GM23248 (cell line): ENCODE data around the gene MYH9. TPM values are rescaled to one million over a fixed set of nuclear protein-coding genes. Genes with fewer than 3 reads are reported as not detected.

Source experiments
- DNase-seq: peaks from one replicate; pipeline ENCODE4 v3.0.0-alpha.2; 2015
- H2AFZ ChIP-seq: fragments of 200-600 bp; sonication (generic); 2 replicates; pipeline ENCODE4 v1.6.1; 2016; ENCODE audit warnings: antibody characterized with exemption
- H3F3A ChIP-seq: fragments of 200-600 bp; sonication (generic); 2 replicates; pipeline ENCODE4 v1.6.1; 2016; ENCODE audit warnings: mild to moderate bottlenecking, antibody characterized with exemption, mixed run types; ENCODE audit not compliant: insufficient read depth
- H3K27ac ChIP-seq: fragments of 200-600 bp; sonication (generic); 2 replicates; pipeline ENCODE4 v1.5.1; 2016; ENCODE audit warnings: mild to moderate bottlenecking
- H3K27me3 ChIP-seq: fragments of 200-600 bp; sonication (generic); replicated peaks from 2 replicates; pipeline ENCODE4 v1.6.1; 2016; ENCODE audit warnings: mild to moderate bottlenecking; ENCODE audit not compliant: insufficient read depth
- H3K36me3 ChIP-seq: fragments of 200-600 bp; sonication (generic); 2 replicates; pipeline ENCODE4 v1.6.1; 2016; ENCODE audit warnings: low read depth, mild to moderate bottlenecking
- H3K4me1 ChIP-seq: fragments of 200-600 bp; sonication (generic); 2 replicates; pipeline ENCODE4 v1.6.1; 2016; ENCODE audit warnings: mild to moderate bottlenecking; ENCODE audit not compliant: insufficient read depth
- H3K4me2 ChIP-seq: fragments of 200-600 bp; sonication (generic); one replicate; pipeline ENCODE4 v1.6.1; 2016; ENCODE audit warnings: mild to moderate bottlenecking; ENCODE audit not compliant: unreplicated experiment
- H3K4me3 ChIP-seq: fragments of 200-600 bp; sonication (generic); 2 replicates; pipeline ENCODE4 v1.5.1; 2016; ENCODE audit warnings: mild to moderate bottlenecking
- H3K79me2 ChIP-seq: fragments of 200-600 bp; sonication (generic); 2 replicates; pipeline ENCODE4 v1.6.1; 2016; ENCODE audit warnings: mild to moderate bottlenecking; ENCODE audit not compliant: insufficient read depth
- H3K9ac ChIP-seq: fragments of 200-600 bp; sonication (generic); 2 replicates; pipeline ENCODE4 v1.6.1; 2016; ENCODE audit warnings: mild to moderate bottlenecking
- H3K9me2 ChIP-seq: fragments of 200-600 bp; sonication (generic); 2 replicates; pipeline ENCODE4 v1.6.1; 2016; ENCODE audit warnings: mixed run types, mild to moderate bottlenecking, moderate library complexity; ENCODE audit not compliant: insufficient read depth
- H3K9me3 ChIP-seq: fragments of 200-600 bp; sonication (generic); one replicate; pipeline ENCODE4 v1.6.1; 2017; ENCODE audit warnings: low read depth
- H4K20me1 ChIP-seq: fragments of 200-600 bp; sonication (generic); 2 replicates; pipeline ENCODE4 v1.6.0; 2016; ENCODE audit not compliant: insufficient read depth
- EZH2 ChIP-seq: fragments of 200-600 bp; sonication (generic); IDR thresholded peaks from 2 replicates; pipeline ENCODE4 v1.6.1; 2018; ENCODE audit warnings: antibody characterized with exemption, mild to moderate bottlenecking; ENCODE audit not compliant: insufficient read depth, poor library complexity, severe bottlenecking
- EZH2phosphoT487 ChIP-seq: fragments of 200-600 bp; sonication (generic); IDR thresholded peaks from 2 replicates; pipeline ENCODE4 v1.6.1; 2018; ENCODE audit warnings: antibody characterized with exemption, moderate library complexity, mild to moderate bottlenecking, low read depth; ENCODE audit not compliant: insufficient read depth
- WGBS, 2 experiments: methylation state at CpG; one replicate each; pipeline ENCODE4 v1.1.6; 2015 to 2017; ENCODE audit warnings: low lambda C conversion rate in 2 of 2, low coverage in 1 of 2; ENCODE audit errors: missing lambda C conversion rate in 2 of 2; 5-methylcytosine and 5-hydroxymethylcytosine counted together
- in situ Hi-C: fragments of 300-500 bp; cut with MboI; formaldehyde crosslinking; loops from 2 replicates; pipeline ENCODE4 v1.15.0; 2020
- polyA plus RNA-seq: library from polyadenylated mRNA; unstranded; fragments of >200 nt; fragmentation: Nextera tagmentation; extraction: Ambion mirVana; gene quantifications from 2 replicates; pipeline ENCODE4 v1.2.1, GENCODE V29; 2016
- total RNA-seq: library from RNA; depleted of rRNA; stranded (reverse); fragments of >200 nt; shearing (Covaris generic); gene quantifications from 2 replicates; pipeline ENCODE4 v1.2.3, GENCODE V29; 2014

MYH9 gene
- total and polyA plus RNA-seq, 2 experiments from 2014 or later, result 287 to 420 TPM

DNA sequence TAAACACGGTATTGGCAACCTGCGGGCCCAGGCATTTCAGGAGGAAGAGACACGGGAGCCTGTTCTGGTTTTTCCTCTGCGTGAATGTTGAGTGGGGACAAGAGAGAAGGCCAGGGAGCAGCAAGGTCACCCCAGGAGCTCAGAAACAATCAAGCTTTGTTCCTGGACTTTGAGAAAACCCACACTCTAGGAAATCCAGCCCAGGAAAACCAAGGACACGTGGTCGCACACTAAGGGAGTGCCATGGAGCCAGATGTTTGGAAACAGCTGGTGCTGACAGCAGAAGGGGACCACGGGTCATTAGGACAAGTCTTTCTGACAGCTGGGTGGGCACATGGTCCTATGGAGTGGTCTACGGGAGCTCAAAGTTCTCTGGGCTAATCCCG lies 44.1 kb downstream of the MYH9 start:
- no peak overlapping the region for H2AFZ ChIP-seq
- in situ Hi-C loops, result no loop called here
- peaks cover 96% of the 10 kb centered on the region for H3K79me2 ChIP-seq
- peaks cover 13% of the 10 kb centered on the region; the same call in 1 of the 2 replicates for H4K20me1 ChIP-seq
- H3K9me3 ChIP-seq, result no peaks in the 10 kb centered on the region
- H3K9me2 ChIP-seq, result no peaks in the 10 kb centered on the region
- peaks cover 56% of the 10 kb centered on the region for H3K36me3 ChIP-seq
- no peak overlapping the region for H3K4me2 ChIP-seq
- 78 to 85% methylated on average over 9 of the region's 9 CpGs for WGBS, 2 experiments
- H3K27ac ChIP-seq, result no peak overlapping the region
- no peak for TF ChIP-seq EZH2
- no peak for TF ChIP-seq EZH2phosphoT487
- H3K27me3 ChIP-seq, result no peaks in the 10 kb centered on the region
- H3K4me1 ChIP-seq, result peaks cover 13% of the 10 kb centered on the region
- peaks cover 72% of the 10 kb centered on the region for H3F3A ChIP-seq
- no peak for DNase-seq
- H3K9ac ChIP-seq, result no peak overlapping the region
- H3K4me3 ChIP-seq, result no peak overlapping the region

DNA sequence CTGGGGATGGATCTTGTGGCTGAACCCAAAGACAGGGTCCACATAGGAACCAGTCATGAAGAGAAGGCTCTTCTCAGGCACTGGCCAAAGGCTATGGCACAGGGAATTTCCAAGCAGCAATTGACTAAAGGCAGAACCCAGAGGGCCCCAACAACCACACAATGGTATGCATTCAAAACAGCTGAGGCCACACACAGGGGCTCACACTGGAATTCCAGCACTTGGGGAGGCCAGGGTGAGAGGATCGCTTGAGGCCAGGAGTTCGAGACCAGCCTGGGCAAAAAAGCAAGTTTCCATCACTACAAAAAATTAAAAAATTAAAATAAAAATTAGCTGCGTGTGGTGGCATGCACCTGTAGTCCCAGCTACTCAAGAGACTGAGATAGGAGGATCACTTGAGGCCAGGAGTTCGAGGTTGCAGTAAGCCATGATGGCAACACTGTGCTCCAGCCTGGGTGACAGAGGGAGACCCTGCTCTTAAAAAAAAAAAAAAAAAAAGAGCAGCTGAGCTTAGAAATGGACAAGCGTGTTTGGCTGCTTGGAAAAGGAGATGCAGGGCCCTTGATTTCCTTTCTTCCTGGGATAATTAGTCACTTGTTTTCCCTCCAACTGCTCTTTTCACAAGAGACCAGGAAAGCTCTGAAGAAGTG lies 44.6 kb downstream of the MYH9 start:
- Histone ChIP-seq H3K9me3 (no peaks in the 10 kb centered on the region), H2AFZ (no peak overlapping the region), H3K36me3 (peaks cover 60% of the 10 kb centered on the region), H4K20me1 (peaks cover 13% of the 10 kb centered on the region; the same call in 1 of the 2 replicates), H3F3A (peaks cover 77% of the 10 kb centered on the region), H3K27ac (0 out of 2 replicates have a peak overlapping the region, but pooled peaks have one; percentile 12), H3K4me3 (no peak overlapping the region), H3K27me3 (no peaks in the 10 kb centered on the region), H3K4me1 (peaks cover 18% of the 10 kb centered on the region), H3K9ac (no peak overlapping the region), H3K9me2 (no peaks in the 10 kb centered on the region), H3K79me2 (peaks cover 96% of the 10 kb centered on the region), H3K4me2 (no peak overlapping the region)
- in situ Hi-C loops, result no loop called here
- WGBS, 2 experiments, result 92 to 93% methylated on average over 5 of the region's 5 CpGs
- no peak for DNase-seq
- TF ChIP-seq EZH2phosphoT487, result no peak
- TF ChIP-seq EZH2, result no peak

DNA sequence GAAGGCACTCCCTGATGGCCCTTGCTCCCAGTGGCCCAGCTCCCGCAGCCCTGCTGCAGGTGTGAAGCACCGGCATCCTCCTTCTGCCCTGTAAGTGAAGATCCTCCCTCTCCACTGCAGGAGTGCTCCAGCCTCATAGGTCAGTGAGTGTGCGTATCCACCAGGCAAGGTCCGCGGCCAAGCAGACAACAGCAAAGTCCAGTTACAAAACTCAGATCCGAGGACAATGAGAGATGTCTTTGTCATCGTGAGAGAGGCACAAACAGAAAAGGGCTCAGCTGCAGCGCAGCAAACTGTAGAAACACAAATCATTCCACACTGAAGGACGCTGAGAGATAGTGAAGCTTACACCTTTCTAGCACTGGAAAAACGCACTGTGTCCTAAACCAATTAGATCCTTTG lies 46.1 kb downstream of the MYH9 start:
- no peak overlapping the region for H3K27ac ChIP-seq

DNA sequence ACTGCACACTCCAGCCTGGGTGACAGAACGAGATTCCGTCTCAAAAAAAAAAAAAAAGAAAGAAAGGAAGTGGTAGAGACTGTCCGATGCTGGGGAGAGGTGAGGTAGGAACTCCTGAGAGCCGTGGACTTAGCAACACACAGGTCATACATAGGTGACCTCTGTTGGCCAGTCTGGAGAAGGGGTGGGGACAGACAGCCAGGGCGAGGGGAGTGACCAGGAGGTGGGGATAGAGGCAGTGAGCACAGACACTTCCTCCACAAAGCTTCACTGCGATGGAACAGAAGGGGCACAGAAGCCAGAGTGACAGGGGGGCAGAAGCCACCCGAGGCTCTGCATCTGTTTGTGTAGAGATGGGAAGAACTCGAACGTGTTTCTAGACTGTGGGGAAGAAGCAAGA lies 47.1 kb downstream of the MYH9 start:
- peaks cover 98% of the 10 kb centered on the region for H3K79me2 ChIP-seq

More for the DNA sequence above, 46.1 kb downstream of the MYH9 start:
- in situ Hi-C loops, result no loop called here
- Histone ChIP-seq H3K9me2 (no peaks in the 10 kb centered on the region), H4K20me1 (peaks cover 16% of the 10 kb centered on the region; the same call in 1 of the 2 replicates), H3K4me3 (no peak overlapping the region), H3K79me2 (peaks cover 98% of the 10 kb centered on the region), H3K4me2 (no peak overlapping the region), H3K9ac (no peak overlapping the region), H3K36me3 (peaks cover 65% of the 10 kb centered on the region), H3K4me1 (peaks cover 32% of the 10 kb centered on the region), H3F3A (peaks cover 82% of the 10 kb centered on the region), H3K27me3 (no peaks in the 10 kb centered on the region), H3K9me3 (no peaks in the 10 kb centered on the region), H2AFZ (no peak overlapping the region)
- TF ChIP-seq EZH2phosphoT487 (no peak), EZH2 (no peak)
- WGBS, 2 experiments, result 94 to 95% methylated on average over 10 of the region's 10 CpGs
- DNase-seq, result no peak

More for the DNA sequence above, 47.1 kb downstream of the MYH9 start:
- H3K27me3 ChIP-seq, result no peaks in the 10 kb centered on the region
- no peak overlapping the region for H3K9ac ChIP-seq
- H3K4me2 ChIP-seq, result no peak overlapping the region
- H3K9me3 ChIP-seq, result no peaks in the 10 kb centered on the region
- WGBS, 2 experiments, result 93 to 98% methylated on average over 9 of the region's 9 CpGs
- no peak overlapping the region for H3K4me3 ChIP-seq
- peaks cover 68% of the 10 kb centered on the region for H3K36me3 ChIP-seq
- peaks cover 11% of the 10 kb centered on the region; the same call in 1 of the 2 replicates for H4K20me1 ChIP-seq
- in situ Hi-C loops, result no loop called here
- no peak for DNase-seq
- no peak for TF ChIP-seq EZH2phosphoT487
- TF ChIP-seq EZH2, result no peak
- peaks cover 42% of the 10 kb centered on the region for H3K4me1 ChIP-seq
- no peaks in the 10 kb centered on the region for H3K9me2 ChIP-seq
- no peak overlapping the region for H2AFZ ChIP-seq
- peaks cover 82% of the 10 kb centered on the region for H3F3A ChIP-seq
- peak overlapping the region; percentile 87 for H3K27ac ChIP-seq
